Inflammatory macrophage (primary cell): ENCODE results near the gene INTS1.
A peak's percentile ranks its signal among the peaks of the same experiment; 100 is the strongest.

Source experiments
- DNase-seq, 2 donors: peaks; one replicate each; pipeline ENCODE4 v3.0.0-alpha.2; 2020 to 2022
- total RNA-seq, 18 experiments: gene quantifications; one replicate each; lab custom pipeline; 2026; ENCODE audit warnings: mixed read lengths in 6 of 18, inconsistent platforms in 2 of 18; lab: John Stamatoyannopoulos, UW

INTS1 gene, protein sequence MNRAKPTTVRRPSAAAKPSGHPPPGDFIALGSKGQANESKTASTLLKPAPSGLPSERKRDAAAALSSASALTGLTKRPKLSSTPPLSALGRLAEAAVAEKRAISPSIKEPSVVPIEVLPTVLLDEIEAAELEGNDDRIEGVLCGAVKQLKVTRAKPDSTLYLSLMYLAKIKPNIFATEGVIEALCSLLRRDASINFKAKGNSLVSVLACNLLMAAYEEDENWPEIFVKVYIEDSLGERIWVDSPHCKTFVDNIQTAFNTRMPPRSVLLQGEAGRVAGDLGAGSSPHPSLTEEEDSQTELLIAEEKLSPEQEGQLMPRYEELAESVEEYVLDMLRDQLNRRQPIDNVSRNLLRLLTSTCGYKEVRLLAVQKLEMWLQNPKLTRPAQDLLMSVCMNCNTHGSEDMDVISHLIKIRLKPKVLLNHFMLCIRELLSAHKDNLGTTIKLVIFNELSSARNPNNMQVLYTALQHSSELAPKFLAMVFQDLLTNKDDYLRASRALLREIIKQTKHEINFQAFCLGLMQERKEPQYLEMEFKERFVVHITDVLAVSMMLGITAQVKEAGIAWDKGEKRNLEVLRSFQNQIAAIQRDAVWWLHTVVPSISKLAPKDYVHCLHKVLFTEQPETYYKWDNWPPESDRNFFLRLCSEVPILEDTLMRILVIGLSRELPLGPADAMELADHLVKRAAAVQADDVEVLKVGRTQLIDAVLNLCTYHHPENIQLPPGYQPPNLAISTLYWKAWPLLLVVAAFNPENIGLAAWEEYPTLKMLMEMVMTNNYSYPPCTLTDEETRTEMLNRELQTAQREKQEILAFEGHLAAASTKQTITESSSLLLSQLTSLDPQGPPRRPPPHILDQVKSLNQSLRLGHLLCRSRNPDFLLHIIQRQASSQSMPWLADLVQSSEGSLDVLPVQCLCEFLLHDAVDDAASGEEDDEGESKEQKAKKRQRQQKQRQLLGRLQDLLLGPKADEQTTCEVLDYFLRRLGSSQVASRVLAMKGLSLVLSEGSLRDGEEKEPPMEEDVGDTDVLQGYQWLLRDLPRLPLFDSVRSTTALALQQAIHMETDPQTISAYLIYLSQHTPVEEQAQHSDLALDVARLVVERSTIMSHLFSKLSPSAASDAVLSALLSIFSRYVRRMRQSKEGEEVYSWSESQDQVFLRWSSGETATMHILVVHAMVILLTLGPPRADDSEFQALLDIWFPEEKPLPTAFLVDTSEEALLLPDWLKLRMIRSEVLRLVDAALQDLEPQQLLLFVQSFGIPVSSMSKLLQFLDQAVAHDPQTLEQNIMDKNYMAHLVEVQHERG (N-terminal part only)
- 45.2 to 140 (median 87.1) reads per million in 18 experiments for total RNA-seq

DNA sequence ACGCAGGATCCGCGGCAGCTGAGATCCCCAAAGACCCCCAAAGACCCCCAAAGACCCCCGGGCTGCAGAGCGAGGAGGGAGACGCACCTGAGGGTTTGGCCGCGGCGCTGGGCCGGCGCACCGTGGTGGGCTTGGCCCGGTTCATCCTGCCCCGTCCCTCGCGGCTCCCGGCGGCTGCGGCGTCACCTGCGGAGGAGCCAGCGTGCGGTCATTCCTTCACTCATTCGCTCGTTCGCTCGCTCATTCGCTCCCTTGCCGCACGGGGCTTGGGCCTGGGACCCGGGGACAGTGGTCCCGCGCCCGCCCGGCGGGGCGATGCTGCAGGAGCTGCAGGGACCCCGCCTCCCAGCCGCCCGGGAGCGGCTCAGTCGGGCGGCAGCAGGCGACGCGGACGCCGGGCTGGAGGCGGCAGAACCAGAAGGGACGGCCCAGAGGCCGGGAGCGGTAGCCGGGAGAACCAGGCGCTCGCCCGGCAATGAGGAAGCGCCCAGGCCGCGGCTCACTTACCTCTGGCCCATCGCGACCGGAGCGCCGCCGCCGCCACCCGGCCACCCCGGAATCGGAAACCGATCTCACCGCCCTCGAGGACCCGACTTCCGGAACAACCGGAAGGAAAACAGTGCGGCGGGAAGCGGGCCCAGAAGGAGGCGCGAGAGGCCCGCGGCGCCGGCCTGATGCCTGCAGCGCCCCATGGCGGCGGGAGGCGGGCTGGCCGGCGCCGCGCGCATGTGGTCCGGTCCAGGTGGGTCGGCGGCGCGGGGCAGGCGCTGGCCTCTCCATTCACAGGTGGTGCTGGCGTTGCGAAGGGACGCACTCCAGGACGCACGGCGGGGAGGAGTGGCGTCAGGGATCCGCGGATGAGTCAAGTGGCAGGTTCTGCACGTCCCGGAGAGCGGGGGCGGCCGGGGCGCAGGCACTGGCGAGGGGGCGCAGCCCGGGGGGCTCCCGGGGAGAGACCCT is at the start of gene INTS1:
Gene INTS1, minus strand, starts transcription at position 574 of the 960 bp plus-strand sequence. Its CDS starts 429 bp downstream, at position 145.
- peak; percentile 93 to 95 for DNase-seq

DNA sequence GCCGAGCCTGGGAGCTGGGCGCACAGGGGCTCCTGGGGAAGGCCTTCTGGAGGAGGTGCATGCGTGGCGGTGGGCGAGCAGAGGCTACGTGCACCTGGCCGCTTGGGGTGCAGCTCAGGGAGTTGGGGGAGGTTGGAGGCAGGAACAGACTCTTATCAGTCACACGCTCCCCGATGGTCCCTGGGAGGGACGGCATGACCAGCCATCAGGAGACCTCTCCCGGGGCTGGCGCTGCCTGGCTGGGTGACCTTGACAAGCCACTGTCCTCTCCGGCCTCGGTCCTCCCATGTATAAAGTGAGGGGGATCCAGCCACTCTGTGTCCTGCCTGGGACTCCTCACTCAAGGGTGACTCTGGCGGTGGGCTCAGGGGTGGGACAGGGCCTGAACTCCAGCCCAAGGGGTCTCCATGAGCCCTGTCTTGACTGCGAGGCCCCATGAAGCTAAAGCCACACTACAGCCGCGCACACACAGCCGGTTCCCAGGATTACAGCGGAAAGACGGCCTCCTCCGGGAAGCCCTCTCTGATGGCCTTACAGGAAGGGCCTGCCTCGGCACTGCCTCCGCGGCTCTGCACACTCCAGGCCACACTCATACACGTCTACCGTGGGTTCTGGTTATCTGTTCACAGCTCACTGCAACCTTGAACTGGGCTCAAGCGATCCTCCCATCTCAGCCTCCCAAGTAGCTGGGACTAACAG is 49.5 kb upstream of the INTS1 start:
- DNase-seq = no peak

DNA sequence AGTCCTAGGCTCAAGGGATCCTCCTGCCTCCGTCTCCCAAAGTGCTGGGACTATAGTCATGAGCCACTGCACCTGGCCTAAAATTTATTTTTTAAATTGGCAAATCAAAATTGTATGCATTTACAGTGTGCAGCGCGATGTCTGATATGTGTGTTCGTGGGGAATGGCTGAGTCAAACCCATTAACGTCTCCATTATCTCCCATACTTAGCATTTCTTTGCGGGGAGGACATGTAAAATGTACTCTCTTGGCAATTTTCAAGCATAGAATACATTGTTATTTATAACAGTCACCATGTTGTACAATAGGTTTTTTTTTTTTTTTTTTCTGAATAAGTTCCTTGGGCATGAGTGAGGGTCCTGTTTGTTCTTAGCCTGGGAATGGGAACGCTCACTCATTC is 48.0 kb upstream of the INTS1 start:
- DNase-seq = no peak

DNA sequence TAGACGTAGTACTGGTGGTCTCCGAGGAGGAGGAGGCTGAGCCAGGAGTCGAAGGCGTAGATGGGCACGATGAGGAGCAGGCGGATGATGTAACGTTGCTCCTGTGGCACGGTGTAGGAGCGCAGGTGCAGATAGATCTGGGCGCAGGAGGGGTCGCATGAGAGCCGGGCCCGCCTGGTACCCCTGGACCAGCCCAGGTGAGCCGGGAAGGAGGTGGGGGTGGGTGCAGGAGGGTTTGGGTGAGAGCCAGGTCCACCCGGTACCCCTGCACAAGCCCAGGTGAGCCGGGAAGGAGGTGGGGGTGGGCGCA is 46.6 kb upstream of the INTS1 start:
- no peak for DNase-seq

DNA sequence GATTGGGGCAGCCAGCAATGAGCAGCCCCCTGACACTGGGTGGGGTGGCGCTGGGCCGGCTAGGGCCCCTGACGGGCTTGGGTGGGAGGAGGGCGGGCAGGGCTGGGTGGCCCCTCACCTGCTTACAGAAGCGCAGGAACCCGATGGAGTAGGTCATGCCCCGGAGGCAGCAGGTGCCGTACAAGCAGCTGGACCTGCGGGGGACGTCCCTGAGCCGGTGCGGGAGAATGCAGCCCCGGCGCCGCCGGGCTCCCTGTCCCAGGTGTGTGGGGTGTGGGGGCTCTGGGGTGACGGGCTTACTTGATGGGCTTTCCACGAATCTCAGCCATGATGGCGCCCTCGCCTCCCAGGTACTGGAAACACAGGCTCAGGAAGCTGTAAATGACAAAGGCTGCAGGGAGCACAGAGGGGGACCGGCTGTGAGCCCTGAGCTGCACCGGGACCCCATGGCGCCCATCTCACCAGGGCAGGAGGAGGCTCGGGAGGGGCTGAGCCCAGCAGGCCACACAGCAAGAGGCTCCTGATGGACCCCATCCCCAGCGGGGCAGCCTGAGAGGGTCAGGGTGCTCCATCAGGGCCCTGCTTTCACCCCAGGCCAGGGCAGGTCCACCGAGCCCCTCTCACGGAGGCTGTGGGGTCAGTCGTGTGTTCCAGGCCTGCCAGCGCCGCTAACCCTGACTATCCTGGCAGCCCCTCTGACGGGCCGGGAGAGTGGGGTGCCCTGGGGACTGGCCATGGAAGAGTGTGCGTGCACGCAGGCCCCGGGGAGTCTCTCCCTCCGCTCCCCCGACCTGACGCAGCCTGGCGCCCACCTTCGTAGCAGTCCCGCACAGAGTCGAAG is 46.0 kb upstream of the INTS1 start:
- no peak for DNase-seq

DNA sequence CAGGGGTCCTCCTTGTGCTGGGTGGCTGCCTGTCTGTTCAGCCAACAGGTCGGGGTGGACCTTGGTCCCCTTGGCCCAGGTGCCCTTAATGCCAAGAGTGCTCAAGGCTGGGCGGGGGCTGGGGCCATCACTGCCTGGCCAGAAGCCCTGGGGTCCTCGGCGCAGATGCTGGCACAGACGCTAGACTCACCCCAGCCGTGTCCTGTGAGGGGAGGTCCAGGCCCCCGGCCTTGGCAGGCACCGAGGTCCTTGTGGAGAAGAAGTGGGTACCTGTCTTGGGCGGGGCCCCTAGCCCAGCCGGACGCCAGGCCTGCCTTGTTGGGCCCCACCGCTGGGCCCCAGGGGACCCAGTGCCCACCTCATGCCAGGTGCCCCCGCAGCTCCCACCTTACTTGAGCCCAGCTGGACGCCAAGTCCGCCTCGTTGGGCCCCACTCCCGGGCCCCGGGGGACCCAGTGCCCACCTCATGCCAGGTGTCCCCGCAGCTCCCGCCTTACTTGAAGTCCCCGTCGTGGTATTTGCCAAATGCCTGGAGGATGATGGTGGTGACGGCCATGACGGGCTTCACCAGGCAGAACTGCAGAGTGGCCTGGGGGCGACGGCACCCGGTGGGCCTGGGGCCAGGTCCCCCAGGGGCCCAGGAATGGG is 45.3 kb upstream of the INTS1 start:
- DNase-seq = no peak

DNA sequence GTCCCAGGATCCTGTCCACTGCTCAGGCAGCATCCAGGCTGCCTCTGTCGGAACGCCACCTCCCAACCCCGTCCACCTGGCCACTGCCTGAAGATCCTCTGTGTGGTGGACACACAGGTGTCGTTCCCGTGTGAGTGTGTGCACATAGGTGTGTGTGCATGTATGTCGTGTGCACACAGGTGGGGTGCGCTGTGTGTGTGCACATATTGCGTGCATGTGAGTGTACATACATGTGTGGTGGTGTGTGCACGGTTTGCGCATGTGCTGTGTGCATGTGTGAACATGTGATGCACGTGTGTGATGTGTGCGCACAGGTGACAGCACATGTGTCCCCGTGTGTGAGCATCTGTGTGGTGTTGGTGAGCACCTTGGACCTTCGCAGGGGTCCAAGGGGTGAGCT is 44.8 kb upstream of the INTS1 start:
- no peak for DNase-seq

DNA sequence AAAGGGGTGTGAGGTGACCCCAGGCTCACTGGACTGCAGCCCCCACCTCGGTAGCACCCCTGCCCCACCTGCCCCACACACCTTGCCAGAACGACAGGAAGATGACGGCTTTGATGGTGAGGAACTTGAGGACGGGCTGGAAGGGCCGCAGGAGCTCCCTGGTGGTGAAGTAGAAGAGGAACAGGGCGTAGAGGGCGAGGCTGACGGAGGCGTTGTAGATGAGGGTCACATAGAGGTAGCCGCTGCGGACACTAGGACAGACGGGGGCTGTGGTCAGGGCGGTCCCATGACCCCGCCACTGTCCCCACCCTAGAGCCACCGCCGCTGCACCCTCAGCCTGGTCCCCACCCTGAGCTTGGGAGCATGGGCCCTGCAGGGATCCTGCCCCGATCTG is 44.2 kb upstream of the INTS1 start:
- DNase-seq = peak; percentile 32 to 51

DNA sequence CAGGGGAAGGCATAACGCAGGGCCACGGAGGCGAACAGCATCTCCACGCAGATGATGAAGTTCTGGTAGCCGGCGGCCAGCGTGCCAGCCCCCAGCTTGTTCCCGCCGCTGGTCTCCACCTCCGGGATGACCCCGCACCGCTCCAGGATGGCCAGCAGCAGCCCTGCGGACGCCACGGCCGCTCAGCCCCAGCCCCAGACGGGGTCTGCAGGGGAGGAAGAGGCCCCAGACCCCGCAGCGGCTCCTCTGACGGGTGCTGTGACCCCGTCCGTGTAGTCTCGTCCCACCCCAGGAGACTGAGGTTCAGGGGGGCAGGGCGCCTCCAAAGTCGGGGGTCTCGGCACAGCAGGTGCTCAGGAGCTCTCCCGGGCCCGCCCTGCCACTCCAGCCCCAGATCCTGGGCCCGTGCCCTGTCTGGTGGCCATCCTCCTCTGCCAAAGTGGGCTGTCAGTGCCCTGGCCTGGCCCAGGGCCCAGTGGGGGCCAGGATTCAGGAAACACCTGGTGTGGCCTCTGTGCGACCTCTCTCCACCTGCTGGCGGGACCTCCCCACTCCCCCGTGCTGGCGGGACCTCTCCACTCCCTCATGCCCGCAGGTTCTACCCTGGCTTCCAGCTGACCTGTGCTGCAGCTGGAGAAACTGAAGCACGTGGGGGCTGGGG is 43.7 kb upstream of the INTS1 start:
- DNase-seq = no peak

DNA sequence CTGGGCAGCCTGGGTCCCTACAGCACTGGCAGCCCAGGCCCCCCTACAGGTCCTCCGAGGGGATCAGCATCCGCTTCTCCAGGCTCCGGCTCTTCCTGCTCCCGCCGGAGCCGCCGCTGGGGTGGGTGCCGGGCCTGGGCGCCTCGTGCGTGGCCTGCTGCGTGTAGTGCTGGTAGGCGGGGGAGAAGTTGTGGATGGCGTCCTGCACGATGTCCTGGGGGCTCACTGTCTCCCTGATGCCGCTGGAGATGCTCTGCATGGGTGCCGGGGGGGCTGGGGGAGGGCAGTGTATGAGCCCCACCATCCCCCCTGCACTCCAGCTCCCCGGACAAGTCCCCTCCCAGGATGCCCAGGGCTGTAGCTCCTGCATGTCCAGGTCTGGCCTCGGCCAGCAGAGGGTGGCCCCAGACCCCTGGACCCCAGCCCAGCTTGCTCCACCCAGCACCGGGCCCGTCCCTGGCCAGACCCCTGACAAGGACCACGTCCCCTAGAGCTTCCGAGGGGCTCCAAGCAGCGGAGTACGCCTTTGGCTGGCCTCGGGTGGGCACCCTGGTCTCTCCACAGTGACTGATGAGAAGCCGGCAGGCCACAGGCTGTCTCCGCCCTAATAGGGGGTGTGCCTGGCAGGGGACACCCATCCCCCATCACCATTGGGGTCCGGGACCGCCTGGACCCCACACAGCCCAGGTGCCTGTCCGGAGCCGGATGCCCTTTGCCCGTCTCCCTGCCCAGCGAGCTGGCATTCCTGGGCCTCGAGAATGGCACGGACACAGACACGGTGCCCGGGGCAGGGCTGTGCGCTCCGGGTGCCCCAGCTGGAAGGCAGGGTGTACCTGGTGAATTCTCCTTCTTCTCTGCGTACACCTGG is 43.0 kb upstream of the INTS1 start:
- DNase-seq = no peak

DNA sequence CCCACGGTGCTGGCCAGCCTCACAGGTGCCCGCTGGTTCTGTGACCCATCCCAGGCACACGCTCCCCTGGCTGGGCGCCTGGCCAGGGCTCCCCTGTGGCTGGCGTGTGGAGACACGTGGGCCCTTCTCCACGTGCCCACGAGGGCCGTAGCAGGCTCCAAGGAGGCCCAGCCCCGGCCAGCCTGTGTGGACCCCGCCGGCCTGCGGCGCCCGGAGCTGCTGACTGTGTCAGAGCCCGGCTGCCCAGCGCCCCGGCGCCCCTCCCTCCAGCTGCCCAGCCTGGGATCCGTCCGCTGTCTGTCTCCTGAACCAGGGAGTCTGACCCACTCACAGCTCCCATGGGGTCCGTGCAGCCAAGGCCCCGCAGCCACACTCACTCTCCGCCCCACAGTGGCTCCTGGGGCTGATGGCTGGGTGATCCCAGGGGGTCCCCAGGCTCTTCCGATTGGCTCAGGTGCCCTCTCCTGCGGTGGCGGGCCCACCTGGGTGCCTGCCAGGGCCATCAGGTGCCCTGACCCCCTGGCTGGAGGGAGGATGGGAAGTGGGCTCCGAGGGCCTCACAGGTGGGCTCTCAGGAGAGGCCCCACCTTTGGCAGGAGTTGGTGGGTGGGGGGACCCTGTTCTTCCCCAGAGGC is 42.2 kb upstream of the INTS1 start:
- no peak for DNase-seq

DNA sequence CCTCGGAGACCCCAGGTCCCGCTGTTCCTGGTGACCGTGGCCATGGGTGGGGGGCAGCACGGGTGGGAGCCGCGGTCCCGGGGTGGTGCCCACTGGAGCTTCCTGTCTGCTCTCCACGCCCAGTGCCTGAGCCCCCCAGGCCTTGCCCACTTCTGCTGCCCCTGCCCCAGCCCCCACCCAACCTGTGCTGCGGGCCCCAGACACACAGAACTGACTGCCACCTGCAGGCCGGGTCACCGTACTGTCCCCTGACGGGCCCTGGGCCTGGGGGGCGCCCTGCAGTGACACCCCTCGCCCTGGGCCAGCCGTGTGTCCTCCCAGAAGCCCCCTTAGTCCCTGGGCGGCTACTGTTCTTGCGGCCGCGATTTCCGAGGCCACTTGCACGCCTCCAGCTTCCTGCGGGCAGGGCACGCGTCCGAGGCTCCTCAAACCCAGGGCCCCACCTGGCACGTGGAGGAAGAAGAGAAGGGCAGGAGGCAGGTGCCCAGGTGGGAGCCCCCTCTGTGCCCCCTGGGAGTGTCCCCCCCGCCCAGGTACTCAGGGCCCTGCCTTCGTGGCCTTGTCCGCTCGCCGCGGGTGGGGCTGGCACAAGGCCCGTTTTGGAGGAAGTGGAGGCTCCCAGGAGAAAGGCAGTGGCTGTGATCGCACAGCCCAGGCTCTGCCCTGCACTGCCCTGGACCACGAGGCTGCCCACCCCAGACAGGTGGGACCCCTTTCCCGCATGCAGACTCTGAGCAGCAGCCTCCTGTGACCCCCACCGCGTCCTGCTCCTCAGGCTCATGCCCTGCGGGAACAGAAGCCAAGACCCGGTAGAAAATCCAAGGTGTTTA is 41.4 kb upstream of the INTS1 start:
- no peak for DNase-seq

DNA sequence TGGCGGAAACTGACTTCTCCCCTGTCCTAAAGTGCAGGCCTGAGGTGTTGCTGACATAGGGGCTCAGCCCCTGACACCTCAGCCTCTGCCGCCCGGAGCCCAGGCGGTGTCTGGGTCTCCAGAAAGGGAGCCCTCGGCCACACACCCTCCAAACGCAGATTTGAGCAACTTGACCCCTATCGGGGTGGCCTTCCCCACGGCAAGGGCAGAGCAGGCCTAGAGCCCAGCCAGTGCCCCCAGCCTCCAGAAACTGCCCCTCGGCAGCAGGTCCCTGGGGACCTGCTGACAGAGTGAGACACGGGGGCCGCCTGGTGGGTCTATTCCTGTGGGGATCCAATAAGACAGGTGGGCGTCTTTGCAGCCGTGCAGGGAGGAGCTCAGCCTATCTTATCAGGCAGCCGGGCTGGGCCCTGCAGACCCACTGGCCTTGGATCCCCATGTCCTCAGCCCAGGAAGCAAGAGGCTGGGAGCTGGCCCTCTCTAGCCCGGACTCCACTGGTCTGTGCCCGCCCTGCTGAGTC is 40.8 kb upstream of the INTS1 start:
- DNase-seq = no peak

DNA sequence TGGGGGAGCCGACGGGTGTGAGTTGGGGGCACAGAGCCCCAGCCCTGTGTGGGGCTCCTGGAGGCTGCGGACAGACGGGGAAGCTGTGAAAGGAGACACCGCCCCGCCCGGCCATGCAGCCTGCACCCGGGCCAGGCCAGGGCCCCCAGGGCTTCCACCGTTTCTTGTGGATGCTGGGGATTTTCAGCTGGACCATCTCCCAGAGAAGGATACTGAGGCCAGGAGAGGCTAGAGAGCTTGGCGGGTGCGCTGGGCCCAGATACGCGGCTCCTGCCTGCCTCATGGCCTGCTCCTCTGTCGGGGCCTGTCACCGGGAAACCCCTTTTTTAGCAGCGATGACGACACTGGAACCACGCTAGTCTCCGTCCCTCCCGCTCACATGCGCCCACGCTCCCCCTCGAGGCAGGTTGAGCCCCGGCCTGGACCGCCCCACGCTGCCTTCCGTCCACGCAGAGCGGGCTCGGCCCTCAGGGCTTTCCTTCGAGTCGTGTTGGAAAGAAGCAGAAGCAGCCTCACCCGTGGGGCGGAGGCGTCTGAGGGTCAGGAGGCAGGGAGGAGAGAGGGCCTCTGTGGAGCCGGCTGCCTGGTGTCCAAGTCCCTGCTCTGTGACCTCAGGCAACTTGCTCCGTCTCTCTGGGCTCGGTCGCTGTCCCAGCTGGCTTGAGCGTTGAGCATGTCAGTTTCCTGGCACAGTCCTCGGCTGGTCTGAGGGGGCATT is 40.1 kb upstream of the INTS1 start:
- DNase-seq = peak in 1 of 2 donors; percentile 8

DNA sequence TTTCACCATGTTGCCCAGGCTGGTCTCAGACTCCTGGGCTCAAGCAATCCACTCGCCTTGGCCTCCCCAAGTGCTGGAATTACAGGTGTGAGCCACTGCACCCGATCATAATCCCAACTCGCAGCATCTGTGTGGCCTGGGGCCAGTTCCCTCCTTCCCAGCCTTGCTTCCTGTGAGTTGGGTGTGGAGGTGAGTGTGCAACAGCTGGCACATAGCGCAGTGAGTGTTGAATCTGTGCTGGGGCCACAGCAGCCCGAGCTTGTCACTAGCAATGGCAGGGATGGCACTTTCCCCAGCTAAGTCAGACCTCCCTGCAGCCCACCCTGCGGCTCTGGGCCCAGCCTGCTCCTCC is 39.6 kb upstream of the INTS1 start:
- DNase-seq = no peak
